ENCODE data around the gene B3GALNT1.
"Not testable (repeated sequence)": the region's sequence is repeated elsewhere in the genome, so short reads cannot be mapped to it uniquely, and the experiment has no call there.

Gene B3GALNT1

GRCh38 chr3:161072751-161073150 is 32.4 kb downstream of the B3GALNT1 start:
- no peak for DNase-seq

GRCh38 chr3:161072211-161072621 is 32.9 kb downstream of the B3GALNT1 start:
- DNase-seq: no peak

DNA sequence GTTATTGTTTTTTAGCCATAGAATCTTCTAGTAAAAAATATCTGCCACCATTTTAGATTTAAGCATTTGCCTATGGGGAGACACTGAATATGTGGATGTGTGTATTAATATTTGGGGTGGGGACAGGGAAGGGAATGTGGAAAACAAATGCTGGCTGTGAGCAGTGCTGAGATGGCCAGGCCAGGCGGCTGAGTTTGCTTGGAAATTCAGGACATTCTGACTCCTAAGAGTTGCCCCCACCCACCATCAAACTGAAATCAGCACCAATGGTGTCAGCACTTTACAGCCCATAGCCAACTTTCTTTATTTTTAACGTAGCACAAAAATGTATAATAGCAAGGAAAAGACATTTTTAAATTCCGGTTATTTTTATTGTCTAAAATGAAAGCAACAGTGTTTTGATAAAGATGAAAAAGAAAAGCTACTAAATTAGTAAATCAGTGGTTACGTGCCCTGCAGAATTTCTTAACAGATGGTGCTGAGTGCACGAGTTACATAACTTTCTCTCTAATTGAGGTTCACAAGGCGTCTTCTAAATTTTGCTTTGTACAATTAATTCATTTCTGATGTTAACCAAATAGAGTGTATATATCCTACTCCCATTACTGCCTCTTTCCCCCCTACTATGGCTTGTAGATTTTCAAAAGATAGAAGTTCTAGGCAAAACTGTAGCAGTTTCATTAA is 34.0 kb downstream of the B3GALNT1 start:
- DNase-seq: no peak

- DNase-seq: no peak
These were observed 34.8 kb downstream of the B3GALNT1 start for GRCh38 chr3:161070252-161070930.

GRCh38 chr3:161069511-161070251 is 35.5 kb downstream of the B3GALNT1 start:
- no peak for DNase-seq

DNA sequence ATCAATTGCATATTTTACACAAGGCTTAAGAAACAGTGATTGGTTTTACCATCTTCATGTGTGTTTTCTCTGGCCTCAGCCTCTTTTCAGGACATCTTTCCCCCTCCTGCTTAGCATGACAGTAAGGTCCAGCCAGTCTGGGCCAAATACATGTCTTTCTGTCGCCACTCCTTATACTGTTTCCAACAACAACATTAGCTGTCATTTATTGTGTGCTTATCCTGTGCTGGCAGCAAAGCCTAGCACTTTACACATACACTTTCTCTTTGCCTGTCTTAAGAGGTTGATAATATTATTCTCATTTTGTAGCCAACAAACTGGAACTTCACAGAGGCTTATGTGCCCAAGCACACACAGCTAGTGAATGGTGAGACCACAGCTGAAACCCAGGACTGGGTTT is 37.8 kb downstream of the B3GALNT1 start:
- no peak for DNase-seq

- no peak for DNase-seq
These were observed 38.2 kb downstream of the B3GALNT1 start for GRCh38 chr3:161066930-161067329.

DNA sequence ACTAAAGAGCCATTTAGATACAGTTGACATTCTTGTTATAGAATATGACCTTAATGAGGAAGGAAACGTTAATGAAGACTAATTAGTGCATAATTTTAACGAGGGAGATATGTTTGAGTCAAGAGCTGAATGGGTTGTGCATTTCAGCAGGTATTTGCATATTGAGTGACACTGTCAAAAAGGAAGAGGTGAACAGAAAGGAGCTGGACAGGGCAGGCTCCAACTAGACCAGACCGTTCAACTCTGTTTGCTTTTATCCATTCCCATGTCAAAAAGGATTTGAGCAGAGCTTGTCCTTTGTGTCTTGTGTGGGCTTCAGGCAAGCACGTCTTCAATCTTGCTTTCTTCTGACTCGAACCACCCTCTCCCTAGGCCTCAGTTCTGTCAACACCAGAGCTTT is 40.7 kb downstream of the B3GALNT1 start:
- no peak for DNase-seq

GRCh38 chr3:161054860-161055604 is 50.1 kb downstream of the B3GALNT1 start:
- no peak for DNase-seq

- no peak for DNase-seq
These were observed 53.3 kb downstream of the B3GALNT1 start for GRCh38 chr3:161051856-161052255.

GRCh38 chr3:161050935-161051334 is 54.2 kb downstream of the B3GALNT1 start:
- no peak for DNase-seq

DNA sequence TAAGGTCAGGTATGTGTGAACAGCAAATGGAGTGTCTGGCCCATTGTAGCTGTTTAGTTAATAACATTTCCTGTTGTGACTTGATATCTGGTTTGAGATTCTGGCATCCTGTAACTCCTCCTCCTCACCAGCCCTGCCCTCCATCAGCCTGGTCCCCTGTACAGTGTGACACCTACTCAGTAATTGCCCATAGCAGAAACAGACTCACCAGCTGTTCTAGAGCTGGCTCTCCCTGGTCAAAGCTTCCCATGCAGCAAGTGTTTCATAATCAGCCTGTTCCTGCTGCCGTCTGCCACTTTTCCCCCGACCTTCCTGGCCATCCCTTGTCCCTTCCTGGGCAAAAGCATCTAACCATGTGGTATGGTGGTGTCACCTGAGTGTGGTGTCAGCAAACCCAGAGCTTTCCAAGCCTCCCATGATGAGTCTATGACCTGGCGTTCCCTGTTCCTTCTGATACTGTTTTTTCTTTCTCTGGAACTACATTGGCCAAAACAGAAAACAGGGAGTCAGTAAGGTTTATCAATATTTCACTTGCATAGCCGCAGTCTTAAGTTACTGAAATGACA is 55.4 kb downstream of the B3GALNT1 start:
- no peak for DNase-seq

GRCh38 chr3:161043336-161044035 is 61.7 kb downstream of the B3GALNT1 start:
- DNase-seq: no peak

DNA sequence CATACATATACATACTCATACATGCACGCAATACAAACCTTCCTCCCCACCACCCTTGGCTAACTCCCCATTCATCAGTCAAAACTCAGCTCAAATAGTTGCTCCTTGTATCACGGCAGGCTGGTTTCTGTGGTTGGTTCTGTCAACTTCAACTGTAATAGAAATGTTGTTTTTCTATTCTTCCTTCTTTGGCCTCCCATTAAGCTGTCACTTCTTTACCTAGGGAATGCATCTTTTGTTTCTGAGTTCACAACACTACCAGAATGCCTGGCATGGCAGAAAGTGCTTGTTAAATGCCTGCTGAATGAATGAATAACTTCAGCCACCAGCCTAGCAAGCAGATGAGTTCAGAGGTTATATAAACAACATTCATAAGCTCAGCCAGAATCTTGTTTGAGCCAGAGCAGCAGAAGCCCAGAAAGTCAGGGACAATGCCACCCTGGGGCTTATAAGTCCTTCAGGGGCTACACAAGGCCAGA is 63.1 kb downstream of the B3GALNT1 start:
- DNase-seq: no peak

GRCh38 chr3:161038725-161039124 is 66.4 kb downstream of the B3GALNT1 start:
- no peak for DNase-seq

GRCh38 chr3:161035711-161036110 is 69.4 kb downstream of the B3GALNT1 start:
- no peak for DNase-seq

GRCh38 chr3:161034913-161035550 is 70.1 kb downstream of the B3GALNT1 start:
- not testable (repeated sequence) for DNase-seq

Measured in activated gamma-delta T cell treated with Interleukin-2 at 50 U/mL for 16 hours (primary cell).